OCI-LY1 (cell line): ENCODE measurements around the gene ZNF30.

ENCODE experiments used
- H2AFZ ChIP-seq: fragments of 200-600 bp; sonication (generic), shearing (Covaris generic); 2 replicates; pipeline ENCODE4 v1.6.0; 2014; ENCODE audit warnings: antibody characterized with exemption, mild to moderate bottlenecking, low read length
- H3F3A ChIP-seq: fragments of 200-600 bp; sonication (generic), shearing (Covaris generic); 2 replicates; pipeline ENCODE4 v1.6.0; 2014; ENCODE audit warnings: mild to moderate bottlenecking, antibody characterized with exemption, low read length, moderate library complexity; ENCODE audit not compliant: insufficient read depth
- H3K27ac ChIP-seq: fragments of 200-600 bp; sonication (generic); 2 replicates; pipeline ENCODE4 v1.5.1; 2014; ENCODE audit warnings: low read length, mixed run types, mild to moderate bottlenecking, low read depth; ENCODE audit not compliant: poor library complexity, severe bottlenecking
- H3K27me3 ChIP-seq: fragments of 200-600 bp; sonication (generic); 2 replicates; pipeline ENCODE4 v1.6.0; 2014; ENCODE audit warnings: antibody characterized with exemption, mild to moderate bottlenecking, low read length, moderate library complexity; ENCODE audit not compliant: insufficient read depth
- H3K36me3 ChIP-seq: fragments of 200-600 bp; sonication (generic); 2 replicates; pipeline ENCODE4 v1.6.1; 2014; ENCODE audit warnings: mild to moderate bottlenecking, antibody characterized with exemption, low read length, moderate library complexity, mixed read lengths; ENCODE audit not compliant: insufficient read depth
- H3K4me1 ChIP-seq: fragments of 200-600 bp; sonication (generic); 2 replicates; pipeline ENCODE4 v1.5.1; 2014; ENCODE audit warnings: mild to moderate bottlenecking, low read length, moderate library complexity; ENCODE audit not compliant: insufficient read depth, severe bottlenecking
- H3K4me2 ChIP-seq: fragments of 200-600 bp; sonication (generic), shearing (Covaris generic); 2 replicates; pipeline ENCODE4 v1.6.1; 2014; ENCODE audit warnings: low read length
- H3K4me3 ChIP-seq: fragments of 200-600 bp; sonication (generic); 2 replicates; pipeline ENCODE4 v1.5.1; 2014; ENCODE audit warnings: low read length, low read depth, mild to moderate bottlenecking, mixed read lengths; ENCODE audit not compliant: poor library complexity, severe bottlenecking
- H3K79me2 ChIP-seq: fragments of 200-600 bp; shearing (Covaris generic); 2 replicates; pipeline ENCODE4 v1.6.1; 2016; ENCODE audit warnings: mixed run types, low read length, mixed read lengths; ENCODE audit not compliant: insufficient read depth
- H3K9ac ChIP-seq: fragments of 200-600 bp; sonication (generic), shearing (Covaris generic); 2 replicates; pipeline ENCODE4 v1.6.1; 2014; ENCODE audit warnings: mild to moderate bottlenecking, low read length, mixed read lengths
- H3K9me2 ChIP-seq: fragments of 200-600 bp; sonication (generic), shearing (Covaris generic); 2 replicates; pipeline ENCODE4 v1.6.1; 2014; ENCODE audit warnings: low read depth, mild to moderate bottlenecking, low read length, mixed read lengths
- H3K9me3 ChIP-seq: fragments of 200-600 bp; shearing (Covaris generic); 2 replicates; pipeline ENCODE4 v1.6.1; 2014; ENCODE audit warnings: low read length, mixed read lengths
- H4K20me1 ChIP-seq: fragments of 200-600 bp; sonication (generic), shearing (Covaris generic); 2 replicates; pipeline ENCODE4 v1.6.0; 2016; ENCODE audit warnings: mild to moderate bottlenecking, low read length; ENCODE audit not compliant: insufficient read depth
- EZH2 ChIP-seq: fragments of 200-600 bp; sonication (generic), shearing (Covaris generic); IDR thresholded peaks from 2 replicates; pipeline ENCODE4 v1.8.0; 2017; ENCODE audit warnings: borderline replicate concordance, mixed run types, mild to moderate bottlenecking, antibody characterized with exemption, low read length, moderate library complexity, mixed read lengths
- TF ChIP-seq, protein P1 (sequence below): fragments of 200-600 bp; sonication (generic), shearing (Covaris generic); IDR thresholded peaks from 2 replicates; pipeline ENCODE4 v1.5.1; 2017; ENCODE audit warnings: mild to moderate bottlenecking, antibody characterized with exemption, low read length, moderate library complexity, mixed read lengths

ZNF30 gene

GRCh38 chr19:34979819-34980640 is 53.3 kb downstream of the ZNF30 start:
- H3F3A ChIP-seq = no peaks in the 10 kb centered on the region
- no peak overlapping the region for H3K9ac ChIP-seq
- H3K4me2 ChIP-seq = no peak overlapping the region
- H3K9me2 ChIP-seq = no peaks in the 10 kb centered on the region
- no peak overlapping the region for H2AFZ ChIP-seq
- H3K4me1 ChIP-seq = no peaks in the 10 kb centered on the region
- no peak for TF ChIP-seq EZH2
- TF ChIP-seq, protein P1, sequence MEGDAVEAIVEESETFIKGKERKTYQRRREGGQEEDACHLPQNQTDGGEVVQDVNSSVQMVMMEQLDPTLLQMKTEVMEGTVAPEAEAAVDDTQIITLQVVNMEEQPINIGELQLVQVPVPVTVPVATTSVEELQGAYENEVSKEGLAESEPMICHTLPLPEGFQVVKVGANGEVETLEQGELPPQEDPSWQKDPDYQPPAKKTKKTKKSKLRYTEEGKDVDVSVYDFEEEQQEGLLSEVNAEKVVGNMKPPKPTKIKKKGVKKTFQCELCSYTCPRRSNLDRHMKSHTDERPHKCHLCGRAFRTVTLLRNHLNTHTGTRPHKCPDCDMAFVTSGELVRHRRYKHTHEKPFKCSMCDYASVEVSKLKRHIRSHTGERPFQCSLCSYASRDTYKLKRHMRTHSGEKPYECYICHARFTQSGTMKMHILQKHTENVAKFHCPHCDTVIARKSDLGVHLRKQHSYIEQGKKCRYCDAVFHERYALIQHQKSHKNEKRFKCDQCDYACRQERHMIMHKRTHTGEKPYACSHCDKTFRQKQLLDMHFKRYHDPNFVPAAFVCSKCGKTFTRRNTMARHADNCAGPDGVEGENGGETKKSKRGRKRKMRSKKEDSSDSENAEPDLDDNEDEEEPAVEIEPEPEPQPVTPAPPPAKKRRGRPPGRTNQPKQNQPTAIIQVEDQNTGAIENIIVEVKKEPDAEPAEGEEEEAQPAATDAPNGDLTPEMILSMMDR = no peak
- H4K20me1 ChIP-seq = no peaks in the 10 kb centered on the region
- peaks cover 9% of the 10 kb centered on the region; the same call in 1 of the 2 replicates for H3K27me3 ChIP-seq
- H3K27ac ChIP-seq = no peak overlapping the region
- H3K36me3 ChIP-seq = no peaks in the 10 kb centered on the region; the same call in 1 of the 2 replicates
- H3K4me3 ChIP-seq = no peak overlapping the region
- H3K79me2 ChIP-seq = no peaks in the 10 kb centered on the region
- no peaks in the 10 kb centered on the region; the same call in 1 of the 2 replicates for H3K9me3 ChIP-seq

DNA sequence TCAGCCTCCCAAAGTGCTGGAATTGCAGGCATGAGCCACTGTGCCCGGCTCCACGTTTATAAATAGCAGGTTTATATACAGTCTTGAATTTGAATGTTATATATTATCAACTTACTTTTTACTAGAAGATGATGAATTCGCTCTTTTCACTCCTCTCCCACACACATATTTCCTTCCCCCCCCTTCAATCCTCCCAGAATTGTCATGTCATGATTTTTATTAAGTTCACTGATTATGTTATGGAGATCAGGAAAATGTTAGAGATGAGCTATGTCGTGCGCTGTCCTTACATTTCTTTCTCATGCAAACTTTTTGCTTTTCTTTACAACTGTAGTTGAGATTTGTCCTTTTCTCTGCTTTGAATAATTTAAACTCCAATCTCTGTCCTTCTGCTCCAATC is 55.6 kb downstream of the ZNF30 start:
- no peak overlapping the region for H3K27ac ChIP-seq
- H3K9ac ChIP-seq = no peak overlapping the region
- no peaks in the 10 kb centered on the region for H3K36me3 ChIP-seq
- no peak overlapping the region for H3K4me3 ChIP-seq
- no peaks in the 10 kb centered on the region for H3F3A ChIP-seq
- H3K9me2 ChIP-seq = no peaks in the 10 kb centered on the region
- no peak overlapping the region for H2AFZ ChIP-seq
- H3K9me3 ChIP-seq = no peaks in the 10 kb centered on the region
- TF ChIP-seq EZH2 = no peak
- TF ChIP-seq, protein P1 = no peak
- H3K4me2 ChIP-seq = no peak overlapping the region
- no peaks in the 10 kb centered on the region for H3K4me1 ChIP-seq
- H3K79me2 ChIP-seq = no peaks in the 10 kb centered on the region
- peaks cover 4% of the 10 kb centered on the region; the same call in 1 of the 2 replicates for H3K27me3 ChIP-seq
- no peaks in the 10 kb centered on the region for H4K20me1 ChIP-seq

DNA sequence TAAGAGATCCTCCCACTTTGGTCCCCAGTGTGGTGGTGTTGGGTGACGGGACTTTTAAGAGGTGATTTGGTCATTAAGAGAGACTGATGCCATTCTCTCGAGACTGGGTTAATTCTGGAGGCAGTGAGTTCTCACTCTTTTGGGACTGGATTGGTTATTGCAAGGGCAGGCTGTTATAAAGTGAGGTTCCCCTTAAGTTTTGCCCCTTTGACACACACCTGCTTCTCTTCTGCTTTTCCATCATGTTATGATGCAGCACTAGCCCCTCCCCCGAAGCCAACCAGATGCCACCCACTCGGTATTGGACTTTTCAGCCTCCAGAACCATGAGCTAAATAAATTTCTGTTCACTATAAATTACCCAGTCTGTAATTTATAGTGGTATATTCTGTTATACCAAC is 57.1 kb downstream of the ZNF30 start:
- H3F3A ChIP-seq = no peaks in the 10 kb centered on the region
- H3K9me2 ChIP-seq = no peaks in the 10 kb centered on the region
- no peaks in the 10 kb centered on the region for H3K36me3 ChIP-seq
- no peak overlapping the region for H3K4me2 ChIP-seq
- no peak overlapping the region for H2AFZ ChIP-seq
- H3K4me1 ChIP-seq = no peaks in the 10 kb centered on the region
- no peaks in the 10 kb centered on the region for H3K9me3 ChIP-seq
- H3K27me3 ChIP-seq = peaks cover 4% of the 10 kb centered on the region; the same call in 1 of the 2 replicates
- H3K4me3 ChIP-seq = no peak overlapping the region
- H3K27ac ChIP-seq = no peak overlapping the region
- H4K20me1 ChIP-seq = no peaks in the 10 kb centered on the region
- no peak overlapping the region for H3K9ac ChIP-seq
- TF ChIP-seq EZH2 = no peak
- TF ChIP-seq, protein P1 = no peak
- H3K79me2 ChIP-seq = no peaks in the 10 kb centered on the region
